Eye (tissue), 1 donor: ENCODE results near the gene KCNQ1.
A peak's percentile ranks its signal among the peaks of the same experiment; 100 is the strongest.

ENCODE experiments used
- DNase-seq: peaks from one replicate; pipeline ENCODE4 v3.0.0-alpha.2; 2015

KCNQ1 gene

GRCh38 chr11:2426221-2426620 lies 18.6 kb upstream of the KCNQ1 start:
- DNase-seq: no peak

- no peak for DNase-seq
These were observed 17.8 kb upstream of the KCNQ1 start for GRCh38 chr11:2426826-2427521.

- no peak for DNase-seq
These were observed 17.0 kb upstream of the KCNQ1 start for GRCh38 chr11:2427721-2428321.

- DNase-seq: peak; percentile 77
These were observed 16.4 kb upstream of the KCNQ1 start for GRCh38 chr11:2428322-2428795.

GRCh38 chr11:2431395-2431794 lies 13.4 kb upstream of the KCNQ1 start:
- DNase-seq: no peak

GRCh38 chr11:2432171-2432621 lies 12.6 kb upstream of the KCNQ1 start:
- DNase-seq: no peak

- no peak for DNase-seq
These were observed 12.2 kb upstream of the KCNQ1 start for GRCh38 chr11:2432628-2433071.

- no peak for DNase-seq
These were observed 11.5 kb upstream of the KCNQ1 start for GRCh38 chr11:2433106-2433925.

GRCh38 chr11:2434008-2434407 lies 10.8 kb upstream of the KCNQ1 start:
- no peak for DNase-seq

GRCh38 chr11:2434506-2435255 lies 10.1 kb upstream of the KCNQ1 start:
- no peak for DNase-seq

GRCh38 chr11:2435288-2436012 lies 9.4 kb upstream of the KCNQ1 start:
- DNase-seq: no peak

GRCh38 chr11:2436013-2436520 lies 8.7 kb upstream of the KCNQ1 start:
- no peak for DNase-seq

- DNase-seq: no peak
These were observed 8.2 kb upstream of the KCNQ1 start for GRCh38 chr11:2436521-2437031.

GRCh38 chr11:2437516-2437915 lies 7.3 kb upstream of the KCNQ1 start:
- no peak for DNase-seq

- DNase-seq: no peak
These were observed 5.0 kb upstream of the KCNQ1 start for GRCh38 chr11:2439820-2440219.

- DNase-seq: no peak
These were observed 4.2 kb upstream of the KCNQ1 start for GRCh38 chr11:2440646-2441045.

- DNase-seq: no peak
These were observed 3.6 kb upstream of the KCNQ1 start for GRCh38 chr11:2441171-2441570.

GRCh38 chr11:2442589-2442988 lies 2.2 kb upstream of the KCNQ1 start:
- no peak for DNase-seq

GRCh38 chr11:2443406-2443805 lies 1.4 kb upstream of the KCNQ1 start:
- no peak for DNase-seq

GRCh38 chr11:2443881-2444820 lies 657 bp upstream of the KCNQ1 start, which contains the start of gene TRPM5:
Gene TRPM5, minus strand, starts transcription at chr11:2444514. Its CDS starts 21,478 bp downstream, at chr11:2423036.
- DNase-seq: peak; percentile 24
